Measurements from ENCODE around the gene PRR29. TPM values are rescaled to one million over a fixed set of nuclear protein-coding genes. Genes with fewer than 3 reads are reported as not detected.

The PRR29 gene
- total RNA-seq, 2 experiments from 2014 or later = 12.0 to 15.1 TPM

DNA sequence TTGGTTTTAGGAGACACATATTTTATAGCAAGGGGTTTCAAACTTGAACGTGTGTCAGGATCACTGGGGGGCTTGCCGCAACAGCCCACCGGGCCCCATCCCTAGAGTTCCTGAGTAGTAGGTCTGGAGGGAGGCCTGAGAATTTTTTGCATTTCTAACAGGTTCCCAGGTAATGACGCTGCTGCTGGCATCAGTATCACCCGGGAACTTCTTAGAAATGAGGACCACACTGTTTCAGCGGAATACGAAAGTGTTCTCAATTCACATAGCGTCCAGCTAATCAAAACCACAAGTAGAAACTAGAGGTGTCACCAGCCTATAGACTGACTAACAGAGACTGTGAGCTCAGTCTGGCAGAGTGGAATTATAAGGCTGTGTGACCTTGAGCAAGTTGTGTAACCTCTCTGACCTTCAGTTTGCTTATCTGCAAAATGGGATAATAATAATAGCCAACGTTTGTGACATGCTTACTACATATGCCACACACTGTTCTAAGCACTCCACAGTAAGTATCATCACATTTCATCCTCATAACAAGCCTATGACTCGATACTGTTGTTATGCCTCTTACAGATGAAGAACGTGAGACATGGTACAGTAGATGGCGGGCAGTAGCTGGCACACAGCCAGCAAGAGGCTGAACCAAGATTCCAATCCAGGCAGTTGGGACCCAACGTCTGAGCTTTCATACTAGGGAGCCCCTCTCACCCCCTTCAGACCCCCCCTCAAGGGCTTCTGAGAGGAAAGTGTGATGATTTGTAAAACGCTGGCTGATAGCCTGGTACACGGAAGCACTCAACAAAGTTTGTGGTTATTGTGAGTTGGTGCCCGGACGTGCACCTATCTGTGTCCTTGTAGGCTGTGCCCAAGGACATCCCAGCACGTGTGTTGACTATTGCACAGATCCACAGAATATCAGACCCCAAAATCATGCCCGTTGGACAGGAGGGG, 26.9 kb downstream of the PRR29 start:
- DNase-seq = peak; percentile 67
- Mint-ChIP-seq H3K4me3 (peak overlapping the region; percentile 73), H3K27me3 (no peaks in the 10 kb centered on the region), H3K27ac (peak overlapping the region; percentile 99), H3K4me1 (peaks cover 75% of the 10 kb centered on the region), H3K36me3 (ENCODE audit: low read depth) (peaks cover 2% of the 10 kb centered on the region), H3K9me3 (no peaks in the 10 kb centered on the region)
- CTCF ChIA-PET = interaction anchor here (0.6 to 10.1 kb wide), 39 partner anchors 6 to 257 kb away, joined by 3 to 510 read pairs (median 5); partner anchors contain the start of genes CD79B, CSHL1, ERN1 and GH1
- POLR2A ChIA-PET = interaction anchor here (0.6 to 3.5 kb wide), 27 partner anchors 8 to 480 kb away, joined by 3 to 57 read pairs (median 5); partner anchors contain the start of genes CD79B, ERN1, GH1 and PRR29

GRCh38 chr17:64025732-64026294, 27.7 kb downstream of the PRR29 start:
- POLR2A ChIA-PET = interaction anchor here (0.6 to 4.3 kb wide), 22 partner anchors 9 to 122 kb away, joined by 3 to 57 read pairs (median 10); partner anchors contain the start of genes CD79B, ERN1, GH1 and PRR29

DNA sequence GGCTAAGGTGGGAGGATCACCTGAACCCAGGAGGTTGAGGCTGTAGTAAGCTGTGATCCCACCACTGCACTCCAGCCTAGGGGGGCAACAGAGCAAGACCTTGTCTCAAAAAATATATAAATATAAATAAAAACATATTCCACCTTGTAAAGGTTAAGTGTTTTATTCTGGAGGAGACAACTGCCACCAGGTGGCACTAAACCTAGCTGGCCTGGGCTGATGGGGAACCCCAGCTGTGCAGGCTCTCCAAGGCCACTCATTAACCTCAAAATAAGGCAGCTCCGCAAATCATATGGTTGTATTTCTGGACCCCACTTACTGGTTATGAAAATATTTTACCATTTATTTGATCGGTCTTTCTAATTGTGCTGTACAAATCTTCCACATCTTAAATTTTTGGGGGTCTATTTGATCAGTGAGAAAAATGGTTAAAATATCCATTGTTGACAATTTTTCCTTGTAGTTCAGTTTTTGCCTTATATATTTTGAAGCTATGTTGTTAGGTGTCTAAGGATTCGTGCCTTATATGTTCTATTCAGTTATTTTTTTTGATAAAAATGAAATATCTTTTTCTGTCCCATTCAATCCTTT, 30.8 kb downstream of the PRR29 start:
- peaks cover 47% of the 10 kb centered on the region for H3K4me1 Mint-ChIP-seq
- ChIA-PET POLR2A (interaction anchor here (0.7 to 5.5 kb wide), 11 partner anchors 9 to 116 kb away, joined by 3 to 43 read pairs (median 8); partner anchors contain the start of genes CD79B, ERN1, ICAM2 and PRR29), CTCF (interaction anchor here (0.6 to 10.1 kb wide), 49 partner anchors 9 to 253 kb away, joined by 3 to 510 read pairs (median 6); partner anchors contain the start of genes CSHL1, ERN1, GH1 and ICAM2)
- H3K27me3 Mint-ChIP-seq = no peaks in the 10 kb centered on the region
- H3K27ac Mint-ChIP-seq = no peak overlapping the region
- H3K9me3 Mint-ChIP-seq = no peaks in the 10 kb centered on the region
- peaks cover 3% of the 10 kb centered on the region for H3K36me3 Mint-ChIP-seq (ENCODE audit: low read depth)
- H3K4me3 Mint-ChIP-seq = no peak overlapping the region
- peak; percentile 80 for DNase-seq

More at GRCh38 chr17:64025732-64026294, 27.7 kb downstream of the PRR29 start:
- Mint-ChIP-seq H3K36me3 (ENCODE audit: low read depth) (peaks cover 2% of the 10 kb centered on the region), H3K27me3 (no peaks in the 10 kb centered on the region), H3K4me3 (peak overlapping the region; percentile 73), H3K27ac (peak overlapping the region; percentile 99), H3K4me1 (peaks cover 75% of the 10 kb centered on the region), H3K9me3 (no peaks in the 10 kb centered on the region)
- CTCF ChIA-PET = interaction anchor here (0.6 to 10.1 kb wide), 34 partner anchors 7 to 256 kb away, joined by 3 to 510 read pairs (median 6); partner anchors contain the start of genes CD79B, CSHL1, ERN1 and GH1
- DNase-seq = peak; percentile 95

GRCh38 chr17:64032081-64032480, 33.9 kb downstream of the PRR29 start:
- POLR2A ChIA-PET = interaction anchor here (0.7 to 5.5 kb wide), 2 partner anchors 77 to 98 kb away, joined by 4 to 43 read pairs; partner anchors contain the start of gene ERN1

GRCh38 chr17:64036198-64036922, 38.2 kb downstream of the PRR29 start:
- no peak overlapping the region for H3K4me3 Mint-ChIP-seq
- no peaks in the 10 kb centered on the region for H3K9me3 Mint-ChIP-seq
- H3K4me1 Mint-ChIP-seq = peaks cover 4% of the 10 kb centered on the region
- POLR2A ChIA-PET = interaction anchor here (1.5 kb wide), 1 partner anchor 15 kb away, joined by 6 read pairs; no protein-coding TSS in a partner anchor
- CTCF ChIA-PET = interaction anchor here (2.8 kb wide), 1 partner anchor 8 kb away, joined by 9 read pairs; no protein-coding TSS in a partner anchor
- H3K27ac Mint-ChIP-seq = peak overlapping the region; percentile 6
- H3K36me3 Mint-ChIP-seq (ENCODE audit: low read depth) = peaks cover 59% of the 10 kb centered on the region
- no peak for DNase-seq
- no peaks in the 10 kb centered on the region for H3K27me3 Mint-ChIP-seq

More at GRCh38 chr17:64032081-64032480, 33.9 kb downstream of the PRR29 start:
- CTCF ChIA-PET = interaction anchor here (1.9 to 10.1 kb wide), 3 partner anchors 10 to 97 kb away, joined by 4 to 510 read pairs (median 6); partner anchors contain the start of gene ERN1
- Mint-ChIP-seq H3K9me3 (no peaks in the 10 kb centered on the region), H3K4me3 (no peak overlapping the region), H3K27me3 (no peaks in the 10 kb centered on the region), H3K27ac (no peak overlapping the region), H3K36me3 (ENCODE audit: low read depth) (peaks cover 19% of the 10 kb centered on the region), H3K4me1 (peaks cover 22% of the 10 kb centered on the region)
- no peak for DNase-seq

DNA sequence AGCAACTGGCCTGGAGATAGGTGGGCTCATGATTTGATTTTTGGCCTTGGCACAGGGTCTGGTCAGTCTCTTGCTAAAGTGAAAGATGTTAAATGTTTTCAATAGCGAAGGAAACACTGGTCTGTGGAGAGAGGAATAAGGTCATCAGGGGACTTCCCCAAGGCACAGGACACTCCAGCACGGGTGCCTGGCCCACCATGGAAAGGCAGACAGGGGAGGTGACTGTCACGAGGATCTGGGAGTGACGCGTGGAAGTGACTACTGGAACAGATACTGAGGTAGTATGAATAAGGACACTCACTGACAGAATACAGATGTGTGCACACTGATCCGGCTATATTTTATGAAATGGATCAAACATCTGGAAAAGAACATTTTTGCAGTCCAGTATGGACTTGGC, 39.0 kb downstream of the PRR29 start:
- Mint-ChIP-seq H3K4me3 (no peak overlapping the region), H3K9me3 (no peaks in the 10 kb centered on the region), H3K4me1 (peaks cover 9% of the 10 kb centered on the region), H3K27ac (peak overlapping the region; percentile 6), H3K36me3 (ENCODE audit: low read depth) (peaks cover 67% of the 10 kb centered on the region), H3K27me3 (no peaks in the 10 kb centered on the region)
- CTCF ChIA-PET = interaction anchor here (2.8 kb wide), 1 partner anchor 8 kb away, joined by 9 read pairs; no protein-coding TSS in a partner anchor
- DNase-seq = no peak
- POLR2A ChIA-PET = no interaction called here

DNA sequence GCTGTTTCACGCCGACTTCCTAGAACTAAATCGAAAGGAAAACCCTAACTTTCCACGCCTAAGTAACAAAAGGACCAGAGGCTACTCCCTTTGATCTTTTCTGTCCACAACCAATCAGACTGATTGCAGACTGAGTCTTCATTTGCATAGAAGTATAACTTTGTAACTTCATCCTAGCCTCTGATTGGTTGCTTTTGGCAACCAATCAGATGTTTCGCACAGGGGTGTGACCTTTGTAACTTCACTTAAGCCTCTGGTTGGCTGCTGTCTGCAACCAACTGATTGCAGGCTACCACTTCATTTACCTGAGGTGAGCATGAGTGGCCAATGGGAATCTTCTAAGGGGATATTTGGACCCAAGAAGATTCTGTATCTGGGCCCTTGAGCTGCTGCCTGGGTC, 39.7 kb downstream of the PRR29 start:
- POLR2A ChIA-PET = interaction anchor here (1.3 kb wide), 1 partner anchor 108 kb away, joined by 3 read pairs; no protein-coding TSS in a partner anchor
- CTCF ChIA-PET = interaction anchor here (2.8 kb wide), 1 partner anchor 9 kb away, joined by 9 read pairs; no protein-coding TSS in a partner anchor
- no peaks in the 10 kb centered on the region for H3K27me3 Mint-ChIP-seq
- DNase-seq = no peak
- peak overlapping the region; percentile 34 for H3K27ac Mint-ChIP-seq
- H3K9me3 Mint-ChIP-seq = no peaks in the 10 kb centered on the region
- no peak overlapping the region for H3K4me3 Mint-ChIP-seq
- H3K4me1 Mint-ChIP-seq = peaks cover 12% of the 10 kb centered on the region
- peaks cover 70% of the 10 kb centered on the region for H3K36me3 Mint-ChIP-seq (ENCODE audit: low read depth)

- H3K4me3 Mint-ChIP-seq = no peak overlapping the region
- H3K27me3 Mint-ChIP-seq = no peaks in the 10 kb centered on the region
- peaks cover 71% of the 10 kb centered on the region for H3K36me3 Mint-ChIP-seq (ENCODE audit: low read depth)
- H3K4me1 Mint-ChIP-seq = peaks cover 15% of the 10 kb centered on the region
- no peak overlapping the region for H3K27ac Mint-ChIP-seq
- no peaks in the 10 kb centered on the region for H3K9me3 Mint-ChIP-seq
- POLR2A ChIA-PET = interaction anchor here (1.0 to 1.3 kb wide), 3 partner anchors 11 to 107 kb away, joined by 3 read pairs; no protein-coding TSS in a partner anchor
- CTCF ChIA-PET = interaction anchor here (2.8 kb wide), 1 partner anchor 10 kb away, joined by 9 read pairs; no protein-coding TSS in a partner anchor
- no peak for DNase-seq
Observed at GRCh38 chr17:64038331-64039105, 40.4 kb downstream of the PRR29 start.

- POLR2A ChIA-PET = interaction anchor here (1.0 to 1.2 kb wide), 2 partner anchors 11 to 54 kb away, joined by 3 read pairs; no protein-coding TSS in a partner anchor
- H3K36me3 Mint-ChIP-seq (ENCODE audit: low read depth) = peaks cover 76% of the 10 kb centered on the region
Observed at GRCh38 chr17:64039106-64039400, 40.9 kb downstream of the PRR29 start.

GRCh38 chr17:64040206-64040605, 42.1 kb downstream of the PRR29 start:
- ChIA-PET CTCF (no interaction called here), POLR2A (no interaction called here)
- H3K4me3 Mint-ChIP-seq = no peak overlapping the region
- H3K9me3 Mint-ChIP-seq = no peaks in the 10 kb centered on the region
- H3K4me1 Mint-ChIP-seq = peaks cover 23% of the 10 kb centered on the region
- peaks cover 85% of the 10 kb centered on the region for H3K36me3 Mint-ChIP-seq (ENCODE audit: low read depth)
- no peaks in the 10 kb centered on the region for H3K27me3 Mint-ChIP-seq
- no peak overlapping the region for H3K27ac Mint-ChIP-seq
- no peak for DNase-seq

More at GRCh38 chr17:64039106-64039400, 40.9 kb downstream of the PRR29 start:
- no peaks in the 10 kb centered on the region for H3K9me3 Mint-ChIP-seq
- no peak for DNase-seq
- H3K4me3 Mint-ChIP-seq = no peak overlapping the region
- H3K27ac Mint-ChIP-seq = no peak overlapping the region
- peaks cover 16% of the 10 kb centered on the region for H3K4me1 Mint-ChIP-seq
- CTCF ChIA-PET = interaction anchor here (2.8 kb wide), 1 partner anchor 10 kb away, joined by 9 read pairs; no protein-coding TSS in a partner anchor
- no peaks in the 10 kb centered on the region for H3K27me3 Mint-ChIP-seq

- Mint-ChIP-seq H3K27ac (no peak overlapping the region), H3K4me1 (peaks cover 33% of the 10 kb centered on the region), H3K9me3 (no peaks in the 10 kb centered on the region), H3K4me3 (no peak overlapping the region), H3K36me3 (ENCODE audit: low read depth) (peaks cover 89% of the 10 kb centered on the region), H3K27me3 (no peaks in the 10 kb centered on the region)
- no peak for DNase-seq
- CTCF ChIA-PET = interaction anchor here (1.5 to 2.3 kb wide), 3 partner anchors 9 to 13 kb away, joined by 3 to 22 read pairs (median 6); no protein-coding TSS in a partner anchor
- POLR2A ChIA-PET = interaction anchor here (0.8 to 1.5 kb wide), 4 partner anchors 9 to 104 kb away, joined by 3 to 8 read pairs (median 4); partner anchors contain the start of genes ERN1 and PRR29
Observed at GRCh38 chr17:64041912-64042311, 43.8 kb downstream of the PRR29 start.
